Measurements from ENCODE around the gene ACTA2. TPM values are rescaled to one million over a fixed set of nuclear protein-coding genes. Genes with fewer than 3 reads are reported as not detected.

The ACTA2 gene
- total RNA-seq, 1 experiment from 2014 or later = not detected

GRCh38 chr10:88983939-88984338, 31.4 kb upstream of the ACTA2 start:
- peaks cover 11% of the 10 kb centered on the region for H3K27me3 Mint-ChIP-seq (ENCODE audit: insufficient read depth, unreplicated experiment)
- peaks cover 6% of the 10 kb centered on the region for H3K4me1 Mint-ChIP-seq (ENCODE audit: low read depth, unreplicated experiment)
- no peak for DNase-seq
- no peak for TF ChIP-seq CTCF (IDR thresholded peaks at IDR 0.05; ENCODE audit: insufficient read depth in 1 of 2, low read depth in 1 of 2, low read length in 1 of 2, severe bottlenecking in 1 of 2, unreplicated experiment in 1 of 2)
- ChIA-PET CTCF (interaction anchor here (1.1 kb wide), 1 partner anchor 49 kb away, joined by 3 read pairs; no protein-coding TSS in a partner anchor), POLR2A (no interaction called here)
- no peak overlapping the region for H3K4me3 Mint-ChIP-seq (ENCODE audit: unreplicated experiment)
- no peaks in the 10 kb centered on the region; the same call in none of the 2 replicates for H3K27me3 ChIP-seq (replicated peaks; ENCODE audit: control insufficient read depth, insufficient read depth, low read length)
- H3K4me3 ChIP-seq (ENCODE audit: low read depth, low read length) = no peak overlapping the region
- intact Hi-C loops (cut with micrococcal nuclease; ENCODE audit: unreplicated experiment) = no loop called here
- H3K27ac Mint-ChIP-seq (ENCODE audit: unreplicated experiment) = no peak overlapping the region
- H3K9me3 ChIP-seq = no peaks in the 10 kb centered on the region
- H3K4me1 ChIP-seq = no peaks in the 10 kb centered on the region
- no peaks in the 10 kb centered on the region for H3K36me3 Mint-ChIP-seq (ENCODE audit: insufficient read depth, unreplicated experiment)
- no TSS peak for BruUV-seq (replicated peaks)
- no peaks in the 10 kb centered on the region for H3K9me3 Mint-ChIP-seq (ENCODE audit: unreplicated experiment)
- H3K36me3 ChIP-seq (ENCODE audit: control insufficient read depth, insufficient read depth, low read length) = no peaks in the 10 kb centered on the region

DNA sequence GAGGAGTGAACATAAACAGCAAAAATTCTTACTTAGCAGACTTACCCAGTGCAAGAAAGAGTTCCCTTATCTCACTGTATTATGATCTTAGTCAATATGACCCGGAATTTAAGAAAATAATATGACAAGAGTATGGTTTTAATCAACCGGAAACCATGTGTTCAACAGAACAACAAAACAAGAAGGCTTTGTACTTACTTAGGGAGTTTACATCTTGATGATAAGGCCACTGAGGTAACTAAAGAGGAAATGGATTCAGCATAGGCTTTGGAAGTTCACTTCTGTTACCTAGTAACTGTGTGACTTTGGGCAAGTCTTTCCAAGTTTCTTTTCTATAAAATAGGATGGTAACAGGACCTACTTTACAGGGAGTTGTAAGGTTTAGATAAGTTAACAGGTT, 30.6 kb upstream of the ACTA2 start:
- H3K9me3 ChIP-seq = no peaks in the 10 kb centered on the region
- no peaks in the 10 kb centered on the region for H3K4me1 ChIP-seq
- H3K36me3 ChIP-seq (ENCODE audit: control insufficient read depth, insufficient read depth, low read length) = no peaks in the 10 kb centered on the region
- no peaks in the 10 kb centered on the region; the same call in none of the 2 replicates for H3K27me3 ChIP-seq (replicated peaks; ENCODE audit: control insufficient read depth, insufficient read depth, low read length)
- CTCF ChIA-PET = interaction anchor here (1.1 kb wide), 1 partner anchor 49 kb away, joined by 3 read pairs; no protein-coding TSS in a partner anchor
- Mint-ChIP-seq H3K4me1 (ENCODE audit: low read depth, unreplicated experiment) (peaks cover 6% of the 10 kb centered on the region), H3K36me3 (ENCODE audit: insufficient read depth, unreplicated experiment) (no peaks in the 10 kb centered on the region), H3K4me3 (ENCODE audit: unreplicated experiment) (no peak overlapping the region), H3K27ac (ENCODE audit: unreplicated experiment) (no peak overlapping the region), H3K9me3 (ENCODE audit: unreplicated experiment) (no peaks in the 10 kb centered on the region), H3K27me3 (ENCODE audit: insufficient read depth, unreplicated experiment) (peaks cover 12% of the 10 kb centered on the region)
- no peak for DNase-seq
- TF ChIP-seq CTCF (IDR thresholded peaks at IDR 0.05; ENCODE audit: insufficient read depth in 1 of 2, low read depth in 1 of 2, low read length in 1 of 2, severe bottlenecking in 1 of 2, unreplicated experiment in 1 of 2) = no peak
- intact Hi-C loops (cut with micrococcal nuclease; ENCODE audit: unreplicated experiment) = no loop called here
- H3K4me3 ChIP-seq (ENCODE audit: low read depth, low read length) = no peak overlapping the region
- POLR2A ChIA-PET = no interaction called here
- BruUV-seq (replicated peaks) = no TSS peak

DNA sequence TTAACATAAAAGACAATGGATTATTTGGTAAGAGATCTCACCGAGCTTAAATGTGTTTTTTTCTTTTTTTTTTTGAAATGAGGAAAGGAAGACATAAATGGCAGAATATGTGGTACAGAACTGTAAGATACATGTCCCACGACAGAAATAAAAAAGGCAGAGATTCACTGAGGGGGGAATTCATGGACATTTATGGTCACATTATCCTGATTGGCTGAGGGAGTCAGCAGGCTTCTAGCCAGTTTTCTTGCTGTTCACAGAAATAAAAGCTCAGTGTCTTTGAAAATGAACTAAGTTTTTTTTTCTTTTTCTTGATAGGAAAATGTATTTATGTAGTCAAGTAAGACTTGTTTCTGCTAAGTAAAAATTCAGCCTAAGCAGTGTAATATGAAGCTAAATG, 29.8 kb upstream of the ACTA2 start:
- POLR2A ChIA-PET = no interaction called here
- Mint-ChIP-seq H3K4me3 (ENCODE audit: unreplicated experiment) (no peak overlapping the region), H3K27ac (ENCODE audit: unreplicated experiment) (no peak overlapping the region), H3K27me3 (ENCODE audit: insufficient read depth, unreplicated experiment) (peaks cover 9% of the 10 kb centered on the region), H3K9me3 (ENCODE audit: unreplicated experiment) (no peaks in the 10 kb centered on the region), H3K4me1 (ENCODE audit: low read depth, unreplicated experiment) (peaks cover 6% of the 10 kb centered on the region), H3K36me3 (ENCODE audit: insufficient read depth, unreplicated experiment) (no peaks in the 10 kb centered on the region)
- H3K4me3 ChIP-seq (ENCODE audit: low read depth, low read length) = no peak overlapping the region
- H3K9me3 ChIP-seq = no peaks in the 10 kb centered on the region
- H3K4me1 ChIP-seq = no peaks in the 10 kb centered on the region
- no peak for TF ChIP-seq CTCF (IDR thresholded peaks at IDR 0.05; ENCODE audit: insufficient read depth in 1 of 2, low read depth in 1 of 2, low read length in 1 of 2, severe bottlenecking in 1 of 2, unreplicated experiment in 1 of 2)
- BruUV-seq (replicated peaks) = no TSS peak
- intact Hi-C loops (cut with micrococcal nuclease; ENCODE audit: unreplicated experiment) = no loop called here
- DNase-seq = no peak
- CTCF ChIA-PET = no interaction called here
- H3K36me3 ChIP-seq (ENCODE audit: control insufficient read depth, insufficient read depth, low read length) = no peaks in the 10 kb centered on the region
- H3K27me3 ChIP-seq (replicated peaks; ENCODE audit: control insufficient read depth, insufficient read depth, low read length) = no peaks in the 10 kb centered on the region; the same call in none of the 2 replicates
